ENCODE data around the gene BCL11A. TPM values are rescaled to one million over a fixed set of nuclear protein-coding genes. Genes with fewer than 3 reads are reported as not detected.

The BCL11A gene
- total RNA-seq, 1 donor from 2014 or later, result 29.8 TPM

DNA sequence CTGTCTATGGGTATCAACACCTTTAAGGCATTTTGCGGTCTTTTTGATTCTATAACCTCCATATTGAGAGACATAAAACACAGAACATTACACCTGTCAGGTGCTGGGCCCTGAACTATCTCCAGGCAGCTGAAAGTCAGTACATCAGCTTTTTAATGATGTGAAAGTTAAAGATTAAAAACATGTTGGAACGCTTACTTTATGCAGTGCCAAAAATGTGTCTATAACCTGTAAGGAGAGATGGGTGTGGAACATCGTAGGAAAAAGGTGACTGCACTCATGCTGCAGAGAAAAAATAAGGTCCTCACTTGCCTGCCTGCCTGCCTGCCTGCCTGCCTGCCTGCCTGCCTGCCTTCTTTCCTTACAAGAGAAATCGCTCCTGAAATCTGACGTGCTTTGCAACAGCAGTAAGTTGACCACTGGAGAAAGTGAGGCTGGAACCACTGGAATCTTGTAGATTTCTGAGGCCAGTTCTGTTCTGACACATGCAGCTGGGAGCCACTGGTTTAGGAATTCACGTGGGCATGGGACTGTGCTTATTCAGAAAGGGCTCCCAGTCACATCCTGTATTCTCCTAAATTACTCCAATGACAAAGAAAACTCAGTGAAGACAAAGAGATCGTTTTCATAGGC, 34.1 kb downstream of the BCL11A start:
- Histone ChIP-seq H2AFZ (ENCODE audit: low read depth, low read length) (no peak overlapping the region), H3K9ac (ENCODE audit: low read length) (peak overlapping the region; percentile 12), H3K4me2 (ENCODE audit: low read length) (peak overlapping the region; percentile 63), H4K20me1 (ENCODE audit: insufficient read depth, low read length) (no peaks in the 10 kb centered on the region), H3K27ac (ENCODE audit: low read depth, low read length) (peak overlapping the region; percentile 66), H3K9me3 (ENCODE audit: insufficient read depth, low read depth, low read length) (no peaks in the 10 kb centered on the region), H3K79me2 (ENCODE audit: insufficient read depth, low read length) (peaks cover 21% of the 10 kb centered on the region), H3K4me1 (ENCODE audit: insufficient read depth, low read length) (peaks cover 47% of the 10 kb centered on the region), H3K4me3 (ENCODE audit: insufficient read depth, low read depth, low read length) (no peak overlapping the region), H3K27me3 (ENCODE audit: insufficient read depth, low read length) (no peaks in the 10 kb centered on the region), H3K36me3 (ENCODE audit: insufficient read depth, low read length) (no peaks in the 10 kb centered on the region)
- no peaks in the 10 kb centered on the region for H3K27me3 Mint-ChIP-seq (ENCODE audit: low read depth, unreplicated experiment)
- no peak for TF ChIP-seq EZH2 (IDR thresholded peaks at IDR 0.05; ENCODE audit: insufficient read depth, low read length)
- TF ChIP-seq, protein P1, sequence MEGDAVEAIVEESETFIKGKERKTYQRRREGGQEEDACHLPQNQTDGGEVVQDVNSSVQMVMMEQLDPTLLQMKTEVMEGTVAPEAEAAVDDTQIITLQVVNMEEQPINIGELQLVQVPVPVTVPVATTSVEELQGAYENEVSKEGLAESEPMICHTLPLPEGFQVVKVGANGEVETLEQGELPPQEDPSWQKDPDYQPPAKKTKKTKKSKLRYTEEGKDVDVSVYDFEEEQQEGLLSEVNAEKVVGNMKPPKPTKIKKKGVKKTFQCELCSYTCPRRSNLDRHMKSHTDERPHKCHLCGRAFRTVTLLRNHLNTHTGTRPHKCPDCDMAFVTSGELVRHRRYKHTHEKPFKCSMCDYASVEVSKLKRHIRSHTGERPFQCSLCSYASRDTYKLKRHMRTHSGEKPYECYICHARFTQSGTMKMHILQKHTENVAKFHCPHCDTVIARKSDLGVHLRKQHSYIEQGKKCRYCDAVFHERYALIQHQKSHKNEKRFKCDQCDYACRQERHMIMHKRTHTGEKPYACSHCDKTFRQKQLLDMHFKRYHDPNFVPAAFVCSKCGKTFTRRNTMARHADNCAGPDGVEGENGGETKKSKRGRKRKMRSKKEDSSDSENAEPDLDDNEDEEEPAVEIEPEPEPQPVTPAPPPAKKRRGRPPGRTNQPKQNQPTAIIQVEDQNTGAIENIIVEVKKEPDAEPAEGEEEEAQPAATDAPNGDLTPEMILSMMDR (IDR thresholded peaks at IDR 0.05; ENCODE audit: insufficient read depth, low read depth, low read length), result no peak
- H3K4me3 Mint-ChIP-seq (ENCODE audit: unreplicated experiment), result no peak overlapping the region
- peak; percentile 29 for FAIRE-seq
- H3K4me1 Mint-ChIP-seq (ENCODE audit: low read depth, unreplicated experiment), result peaks cover 62% of the 10 kb centered on the region
- H3K36me3 Mint-ChIP-seq (ENCODE audit: low read depth, unreplicated experiment), result peaks cover 9% of the 10 kb centered on the region
- H3K9me3 Mint-ChIP-seq (ENCODE audit: unreplicated experiment), result peaks cover 2% of the 10 kb centered on the region
- peak; percentile 88 for DNase-seq (ENCODE audit: low read depth)
- H3K27ac Mint-ChIP-seq (ENCODE audit: unreplicated experiment), result peak overlapping the region; percentile 92

DNA sequence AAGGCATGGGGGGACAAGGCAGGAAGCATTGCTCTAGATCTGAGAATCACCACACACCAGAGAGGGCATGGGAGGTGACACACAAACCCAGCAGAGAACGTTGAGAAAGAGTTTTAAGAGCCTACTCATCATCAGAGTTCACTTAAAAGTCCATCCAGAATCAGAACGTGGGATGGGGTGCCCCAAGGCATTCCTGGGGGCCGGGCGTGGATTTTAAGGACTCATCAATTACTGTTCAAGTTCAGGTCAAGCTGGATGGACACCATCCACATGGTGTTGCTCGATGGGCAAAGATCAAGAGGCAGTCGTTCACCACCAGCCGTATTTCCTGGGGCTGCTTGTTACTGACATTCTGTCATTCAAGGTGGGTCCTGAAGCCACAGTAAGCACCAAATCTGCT, 34.9 kb downstream of the BCL11A start:
- FAIRE-seq (no peak), DNase-seq (ENCODE audit: low read depth) (no peak)
- no peak overlapping the region for H3K27ac Mint-ChIP-seq (ENCODE audit: unreplicated experiment)
- peaks cover 2% of the 10 kb centered on the region for H3K9me3 Mint-ChIP-seq (ENCODE audit: unreplicated experiment)
- H3K79me2 ChIP-seq (ENCODE audit: insufficient read depth, low read length), result peaks cover 22% of the 10 kb centered on the region
- no peak overlapping the region for H3K27ac ChIP-seq (ENCODE audit: low read depth, low read length)
- no peak for TF ChIP-seq EZH2 (IDR thresholded peaks at IDR 0.05; ENCODE audit: insufficient read depth, low read length)
- TF ChIP-seq, protein P1 (IDR thresholded peaks at IDR 0.05; ENCODE audit: insufficient read depth, low read depth, low read length), result no peak
- no peaks in the 10 kb centered on the region for H3K27me3 Mint-ChIP-seq (ENCODE audit: low read depth, unreplicated experiment)
- H3K4me1 ChIP-seq (ENCODE audit: insufficient read depth, low read length), result peaks cover 47% of the 10 kb centered on the region
- no peak overlapping the region for H3K9ac ChIP-seq (ENCODE audit: low read length)
- no peak overlapping the region for H3K4me3 Mint-ChIP-seq (ENCODE audit: unreplicated experiment)
- H2AFZ ChIP-seq (ENCODE audit: low read depth, low read length), result no peak overlapping the region
- H3K36me3 ChIP-seq (ENCODE audit: insufficient read depth, low read length), result no peaks in the 10 kb centered on the region
- H3K27me3 ChIP-seq (ENCODE audit: insufficient read depth, low read length), result no peaks in the 10 kb centered on the region
- H3K9me3 ChIP-seq (ENCODE audit: insufficient read depth, low read depth, low read length), result no peaks in the 10 kb centered on the region
- no peak overlapping the region for H3K4me3 ChIP-seq (ENCODE audit: insufficient read depth, low read depth, low read length)
- no peaks in the 10 kb centered on the region for H4K20me1 ChIP-seq (ENCODE audit: insufficient read depth, low read length)
- H3K36me3 Mint-ChIP-seq (ENCODE audit: low read depth, unreplicated experiment), result peaks cover 12% of the 10 kb centered on the region
- no peak overlapping the region for H3K4me2 ChIP-seq (ENCODE audit: low read length)
- peaks cover 62% of the 10 kb centered on the region for H3K4me1 Mint-ChIP-seq (ENCODE audit: low read depth, unreplicated experiment)

DNA sequence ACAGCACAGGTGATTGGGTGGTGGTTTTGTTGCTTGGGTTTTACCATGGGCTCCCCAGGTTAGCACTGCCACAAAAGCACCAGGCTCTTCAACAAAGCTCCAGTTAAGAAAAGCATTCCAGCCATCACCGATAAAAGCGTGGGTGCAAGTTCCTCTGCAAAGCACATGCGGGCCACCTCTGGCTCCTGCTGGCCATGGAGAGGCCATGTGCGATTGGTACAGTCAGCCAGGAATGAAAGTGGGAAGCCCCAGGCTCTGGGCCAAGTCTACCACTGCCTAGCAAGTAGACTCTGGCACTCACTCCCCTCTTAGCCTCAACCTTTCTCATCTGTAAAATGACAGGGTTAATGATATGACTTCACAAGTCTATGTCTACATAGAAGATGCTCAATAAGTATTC, 36.0 kb downstream of the BCL11A start:
- Mint-ChIP-seq H3K36me3 (ENCODE audit: low read depth, unreplicated experiment) (peaks cover 16% of the 10 kb centered on the region), H3K4me1 (ENCODE audit: low read depth, unreplicated experiment) (peaks cover 66% of the 10 kb centered on the region), H3K27ac (ENCODE audit: unreplicated experiment) (peak overlapping the region; percentile 100), H3K9me3 (ENCODE audit: unreplicated experiment) (peaks cover 2% of the 10 kb centered on the region), H3K4me3 (ENCODE audit: unreplicated experiment) (no peak overlapping the region), H3K27me3 (ENCODE audit: low read depth, unreplicated experiment) (no peaks in the 10 kb centered on the region)
- FAIRE-seq (no peak), DNase-seq (ENCODE audit: low read depth) (peak; percentile 37)
- Histone ChIP-seq H3K4me2 (ENCODE audit: low read length) (peak overlapping the region; percentile 85), H4K20me1 (ENCODE audit: insufficient read depth, low read length) (no peaks in the 10 kb centered on the region), H3K27ac (ENCODE audit: low read depth, low read length) (peak overlapping the region; percentile 100), H3K36me3 (ENCODE audit: insufficient read depth, low read length) (no peaks in the 10 kb centered on the region), H3K79me2 (ENCODE audit: insufficient read depth, low read length) (peaks cover 31% of the 10 kb centered on the region), H3K9ac (ENCODE audit: low read length) (peak overlapping the region; percentile 88), H3K4me3 (ENCODE audit: insufficient read depth, low read depth, low read length) (peak overlapping the region; percentile 32), H3K27me3 (ENCODE audit: insufficient read depth, low read length) (no peaks in the 10 kb centered on the region), H3K9me3 (ENCODE audit: insufficient read depth, low read depth, low read length) (no peaks in the 10 kb centered on the region), H3K4me1 (ENCODE audit: insufficient read depth, low read length) (peaks cover 47% of the 10 kb centered on the region), H2AFZ (ENCODE audit: low read depth, low read length) (no peak overlapping the region)
- TF ChIP-seq EZH2 (IDR thresholded peaks at IDR 0.05; ENCODE audit: insufficient read depth, low read length), result no peak
- TF ChIP-seq, protein P1 (IDR thresholded peaks at IDR 0.05; ENCODE audit: insufficient read depth, low read depth, low read length), result no peak
